Measurements from ENCODE around the gene TUBA8. TPM values are rescaled to one million over a fixed set of nuclear protein-coding genes. Genes with fewer than 3 reads are reported as not detected.

Gene TUBA8
- total RNA-seq, 1 experiment from 2014 or later = 1.9 TPM

- H3K27ac ChIP-seq (ENCODE audit: low read length) = no peak overlapping the region
- no peaks in the 10 kb centered on the region for H3K9me2 ChIP-seq (replicated peaks; ENCODE audit: low read length)
- H3K36me3 ChIP-seq (ENCODE audit: low read depth, low read length) = no peaks in the 10 kb centered on the region
- no peaks in the 10 kb centered on the region for H4K20me1 ChIP-seq (ENCODE audit: low read length)
- H3K4me3 ChIP-seq (ENCODE audit: low read length) = no peak overlapping the region
- H3K9me3 ChIP-seq (ENCODE audit: low read length) = no peaks in the 10 kb centered on the region
- DNase-seq (no peak), ATAC-seq (no peak)
- H3F3A ChIP-seq (ENCODE audit: low read length, unreplicated experiment) = no peaks in the 10 kb centered on the region
- H2AFZ ChIP-seq (ENCODE audit: low read length) = no peak overlapping the region
- ChIA-PET CTCF (no interaction called here), POLR2A (ENCODE audit: unreplicated experiment) (no interaction called here)
- H3K4me2 ChIP-seq (ENCODE audit: low read length) = no peak overlapping the region
- no TSS peak for BruUV-seq (replicated peaks)
- intact Hi-C loops (cut with micrococcal nuclease) = no loop called here
- TF ChIP-seq EZH2phosphoT487 (IDR thresholded peaks at IDR 0.05; ENCODE audit: borderline replicate concordance, low read length) (no peak), EZH2 (IDR thresholded peaks at IDR 0.05; ENCODE audit: low read length, unreplicated experiment) (no peak)
- TF ChIP-seq, protein P1, sequence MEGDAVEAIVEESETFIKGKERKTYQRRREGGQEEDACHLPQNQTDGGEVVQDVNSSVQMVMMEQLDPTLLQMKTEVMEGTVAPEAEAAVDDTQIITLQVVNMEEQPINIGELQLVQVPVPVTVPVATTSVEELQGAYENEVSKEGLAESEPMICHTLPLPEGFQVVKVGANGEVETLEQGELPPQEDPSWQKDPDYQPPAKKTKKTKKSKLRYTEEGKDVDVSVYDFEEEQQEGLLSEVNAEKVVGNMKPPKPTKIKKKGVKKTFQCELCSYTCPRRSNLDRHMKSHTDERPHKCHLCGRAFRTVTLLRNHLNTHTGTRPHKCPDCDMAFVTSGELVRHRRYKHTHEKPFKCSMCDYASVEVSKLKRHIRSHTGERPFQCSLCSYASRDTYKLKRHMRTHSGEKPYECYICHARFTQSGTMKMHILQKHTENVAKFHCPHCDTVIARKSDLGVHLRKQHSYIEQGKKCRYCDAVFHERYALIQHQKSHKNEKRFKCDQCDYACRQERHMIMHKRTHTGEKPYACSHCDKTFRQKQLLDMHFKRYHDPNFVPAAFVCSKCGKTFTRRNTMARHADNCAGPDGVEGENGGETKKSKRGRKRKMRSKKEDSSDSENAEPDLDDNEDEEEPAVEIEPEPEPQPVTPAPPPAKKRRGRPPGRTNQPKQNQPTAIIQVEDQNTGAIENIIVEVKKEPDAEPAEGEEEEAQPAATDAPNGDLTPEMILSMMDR (conservative IDR thresholded peaks at IDR 0.05; ENCODE audit: low read depth, low read length) = no peak
- H3K4me1 ChIP-seq (ENCODE audit: insufficient read depth, low read length) = no peaks in the 10 kb centered on the region
- no peaks in the 10 kb centered on the region for H3K79me2 ChIP-seq (ENCODE audit: low read length)
- no peaks in the 10 kb centered on the region for H3K27me3 ChIP-seq (ENCODE audit: low read length)
- H3K9ac ChIP-seq (ENCODE audit: low read length) = no peak overlapping the region
Observed at GRCh38 chr22:18113680-18114394, 3.2 kb downstream of the TUBA8 start.

DNA sequence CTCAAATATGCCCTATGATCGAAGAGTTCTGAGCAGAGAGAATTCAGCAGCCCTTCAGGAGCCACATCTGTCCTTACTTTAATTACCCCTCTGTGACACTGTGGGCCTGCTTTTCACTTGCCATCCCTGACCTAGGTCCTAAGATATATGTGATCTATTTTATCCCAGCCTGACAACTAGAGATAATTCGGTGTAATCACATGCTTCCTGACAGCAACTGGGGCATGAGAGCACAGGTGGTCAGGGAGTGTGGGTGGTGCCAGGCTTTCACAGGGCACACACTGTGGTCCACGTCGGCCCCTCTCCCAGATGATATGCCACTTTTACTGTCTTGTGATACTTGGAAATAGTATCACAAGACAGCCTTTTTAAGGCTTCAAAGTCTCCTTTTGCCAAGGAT, 3.9 kb downstream of the TUBA8 start:
- Histone ChIP-seq H3K4me3 (ENCODE audit: low read length) (no peak overlapping the region), H3K4me2 (ENCODE audit: low read length) (no peak overlapping the region), H3K9me2 (replicated peaks; ENCODE audit: low read length) (no peaks in the 10 kb centered on the region), H3K9me3 (ENCODE audit: low read length) (no peaks in the 10 kb centered on the region), H3K9ac (ENCODE audit: low read length) (no peak overlapping the region), H2AFZ (ENCODE audit: low read length) (no peak overlapping the region), H3F3A (ENCODE audit: low read length, unreplicated experiment) (no peaks in the 10 kb centered on the region), H3K27ac (ENCODE audit: low read length) (no peak overlapping the region), H4K20me1 (ENCODE audit: low read length) (no peaks in the 10 kb centered on the region), H3K27me3 (ENCODE audit: low read length) (no peaks in the 10 kb centered on the region), H3K79me2 (ENCODE audit: low read length) (no peaks in the 10 kb centered on the region), H3K4me1 (ENCODE audit: insufficient read depth, low read length) (no peaks in the 10 kb centered on the region), H3K36me3 (ENCODE audit: low read depth, low read length) (no peaks in the 10 kb centered on the region)
- ATAC-seq (no peak), DNase-seq (no peak)
- ChIA-PET CTCF (no interaction called here), POLR2A (ENCODE audit: unreplicated experiment) (no interaction called here)
- no TSS peak for BruUV-seq (replicated peaks)
- TF ChIP-seq EZH2phosphoT487 (IDR thresholded peaks at IDR 0.05; ENCODE audit: borderline replicate concordance, low read length) (no peak), EZH2 (IDR thresholded peaks at IDR 0.05; ENCODE audit: low read length, unreplicated experiment) (no peak)
- TF ChIP-seq, protein P1 (conservative IDR thresholded peaks at IDR 0.05; ENCODE audit: low read depth, low read length) = no peak
- intact Hi-C loops (cut with micrococcal nuclease) = no loop called here

GRCh38 chr22:18114976-18115652, 4.5 kb downstream of the TUBA8 start:
- Histone ChIP-seq H2AFZ (ENCODE audit: low read length) (no peak overlapping the region), H3K4me1 (ENCODE audit: insufficient read depth, low read length) (no peaks in the 10 kb centered on the region), H3K9me2 (replicated peaks; ENCODE audit: low read length) (no peaks in the 10 kb centered on the region), H3F3A (ENCODE audit: low read length, unreplicated experiment) (no peaks in the 10 kb centered on the region), H3K9me3 (ENCODE audit: low read length) (no peaks in the 10 kb centered on the region), H3K4me2 (ENCODE audit: low read length) (no peak overlapping the region), H3K79me2 (ENCODE audit: low read length) (no peaks in the 10 kb centered on the region), H3K27ac (ENCODE audit: low read length) (no peak overlapping the region), H4K20me1 (ENCODE audit: low read length) (no peaks in the 10 kb centered on the region), H3K9ac (ENCODE audit: low read length) (no peak overlapping the region), H3K27me3 (ENCODE audit: low read length) (no peaks in the 10 kb centered on the region), H3K4me3 (ENCODE audit: low read length) (no peak overlapping the region), H3K36me3 (ENCODE audit: low read depth, low read length) (no peaks in the 10 kb centered on the region)
- no peak for DNase-seq
- ATAC-seq = no peak
- no TSS peak for BruUV-seq (replicated peaks)
- ChIA-PET CTCF (no interaction called here), POLR2A (ENCODE audit: unreplicated experiment) (no interaction called here)
- TF ChIP-seq EZH2 (IDR thresholded peaks at IDR 0.05; ENCODE audit: low read length, unreplicated experiment) (no peak), EZH2phosphoT487 (IDR thresholded peaks at IDR 0.05; ENCODE audit: borderline replicate concordance, low read length) (no peak)
- TF ChIP-seq, protein P1 (conservative IDR thresholded peaks at IDR 0.05; ENCODE audit: low read depth, low read length) = no peak
- intact Hi-C loops (cut with micrococcal nuclease) = no loop called here
